SK-N-SH (cell line): ENCODE results near the gene NUMB. TPM values are rescaled to one million over a fixed set of nuclear protein-coding genes. Genes with fewer than 3 reads are reported as not detected.

Source experiments
- CTCF ChIA-PET: fragments of 300-600, 350-600 bp; formaldehyde crosslinking; extraction: SDS; loops from one replicate; lab custom pipeline; 2021; lab: Yijun Ruan, JAX
- POLR2A ChIA-PET: fragments of 350-600 bp; sonication (Branson Sonifier 250); formaldehyde crosslinking; extraction: SDS; loops from one replicate; lab custom pipeline; 2020; ENCODE audit warnings: antibody characterized with exemption, inconsistent platforms; lab: Yijun Ruan, JAX
- DNase-seq: peaks from one replicate; pipeline ENCODE4 v3.0.0; 2012
- H2AFZ ChIP-seq: fragments of 200-600 bp; sonication (generic); 2 replicates; pipeline ENCODE4 v1.8.1; 2016; ENCODE audit warnings: antibody characterized with exemption, mild to moderate bottlenecking, low read depth
- H3F3A ChIP-seq: fragments of 200-600 bp; sonication (generic); replicated peaks from 2 replicates; pipeline ENCODE3; 2016; ENCODE audit warnings: antibody characterized with exemption, mild to moderate bottlenecking; ENCODE audit not compliant: insufficient read depth
- H3K27ac ChIP-seq, 2 experiments: fragments of 200-500 bp in 1 of 2; fragments of 200-600 bp in 1 of 2; sonication (Bioruptor generic) in 1 of 2; sonication (generic), shearing (Covaris generic) in 1 of 2; 2 replicates each; pipeline versions ENCODE4 v1.5.1 to v1.6.1; 2014 to 2016; ENCODE audit warnings: low read depth in 2 of 2, inconsistent platforms in 1 of 2, low read length in 1 of 2, mild to moderate bottlenecking in 1 of 2, mixed read lengths in 1 of 2
- H3K27me3 ChIP-seq: fragments of 200-600 bp; sonication (generic), shearing (Covaris generic); 2 replicates; pipeline ENCODE4 v1.6.1; 2016; ENCODE audit warnings: mixed run types; ENCODE audit not compliant: insufficient read depth
- H3K36me3 ChIP-seq, 2 experiments: fragments of 200-500 bp in 1 of 2; fragments of 200-600 bp in 1 of 2; sonication (Bioruptor generic) in 1 of 2; sonication (generic) in 1 of 2; replicated peaks in 1 of 2; 2 replicates each; pipeline versions ENCODE3 to v1.5.1; 2014 to 2016; ENCODE audit warnings: low read length in 1 of 2, mild to moderate bottlenecking in 1 of 2; ENCODE audit not compliant: insufficient read depth in 2 of 2, control insufficient read depth in 1 of 2
- H3K4me1 ChIP-seq, 2 experiments: fragments of 200-500 bp in 1 of 2; fragments of 200-600 bp in 1 of 2; sonication (Bioruptor generic) in 1 of 2; sonication (generic), shearing (Covaris generic) in 1 of 2; 2 replicates each; pipeline versions ENCODE4 v1.5.1 to v1.6.1; 2014 to 2016; ENCODE audit warnings: low read depth in 1 of 2, low read length in 1 of 2, mixed run types in 1 of 2; ENCODE audit not compliant: insufficient read depth in 2 of 2, control insufficient read depth in 1 of 2
- H3K4me2 ChIP-seq: fragments of 200-600 bp; sonication (generic), shearing (Covaris generic); 2 replicates; pipeline ENCODE4 v1.6.1; 2017; ENCODE audit warnings: mixed run types
- H3K4me3 ChIP-seq, 2 experiments: fragments of 200-500 bp in 1 of 2; fragments of 200-600 bp in 1 of 2; sonication (Bioruptor generic) in 1 of 2; sonication (generic), shearing (Covaris generic) in 1 of 2; 2 replicates each; pipeline versions ENCODE4 v1.5.1 to v1.8.1; 2014 to 2016; ENCODE audit warnings: low read depth in 2 of 2, inconsistent platforms in 1 of 2, low read length in 1 of 2, mild to moderate bottlenecking in 1 of 2, mixed read lengths in 1 of 2, moderate library complexity in 1 of 2
- H3K79me2 ChIP-seq: fragments of 200-600 bp; sonication (generic); 2 replicates; pipeline ENCODE4 v1.8.1; 2017; ENCODE audit warnings: mild to moderate bottlenecking; ENCODE audit not compliant: insufficient read depth
- H3K9ac ChIP-seq: fragments of 200-600 bp; sonication (generic); 2 replicates; pipeline ENCODE4 v1.6.1; 2017; ENCODE audit warnings: mixed run types
- H3K9me2 ChIP-seq: fragments of 200-600 bp; sonication (generic); 2 replicates; pipeline ENCODE4 v1.6.1; 2017; ENCODE audit warnings: mixed run types
- H3K9me3 ChIP-seq: fragments of 200-600 bp; sonication (generic); 2 replicates; pipeline ENCODE4 v1.6.1; 2017; ENCODE audit warnings: mixed run types, mild to moderate bottlenecking, moderate library complexity
- H4K20me1 ChIP-seq: fragments of 200-600 bp; sonication (generic); 2 replicates; pipeline ENCODE4 v1.6.1; 2017; ENCODE audit warnings: mild to moderate bottlenecking, mixed run types; ENCODE audit not compliant: insufficient read depth
- CHD2 ChIP-seq: fragments of 150-350 bp; IDR thresholded peaks from 2 replicates; pipeline ENCODE4 v1.6.1; 2018; ENCODE audit warnings: low read length; ENCODE audit not compliant: partially characterized antibody
- CTCF ChIP-seq: fragments of 200-600 bp; sonication (generic); IDR thresholded peaks from 2 replicates; pipeline ENCODE4 v1.6.1; 2017; ENCODE audit warnings: antibody characterized with exemption, mild to moderate bottlenecking, moderate library complexity
- ELF1 ChIP-seq: IDR thresholded peaks from 2 replicates; pipeline ENCODE4 v1.4.0; 2012
- FOXM1 ChIP-seq: IDR thresholded peaks from 2 replicates; pipeline ENCODE4 v1.4.0; 2012; ENCODE audit warnings: low read depth, mild to moderate bottlenecking
- GABPA ChIP-seq: IDR thresholded peaks from 2 replicates; pipeline ENCODE4 v1.4.0; 2012; ENCODE audit warnings: low read depth, mild to moderate bottlenecking
- MEF2A ChIP-seq: IDR thresholded peaks from 2 replicates; pipeline ENCODE4 v1.4.0; 2012; ENCODE audit warnings: low read depth, borderline replicate concordance
- NFIC ChIP-seq: IDR thresholded peaks from 2 replicates; pipeline ENCODE4 v1.4.0; 2012; ENCODE audit warnings: borderline replicate concordance
- PBX3 ChIP-seq: IDR thresholded peaks from 2 replicates; pipeline ENCODE4; 2012
- RAD21 ChIP-seq: IDR thresholded peaks from 2 replicates; pipeline ENCODE4 v1.6.1; 2012; ENCODE audit warnings: mild to moderate bottlenecking, low read length
- RFX5 ChIP-seq: IDR thresholded peaks from 2 replicates; pipeline ENCODE4 v1.6.1; 2012; ENCODE audit warnings: mild to moderate bottlenecking, improper control_type of control experiment, low read length
- SIN3A ChIP-seq: IDR thresholded peaks from 2 replicates; pipeline ENCODE4 v1.6.1; 2012; ENCODE audit warnings: low read depth, mild to moderate bottlenecking, low read length, moderate library complexity, borderline replicate concordance
- SMC3 ChIP-seq: IDR thresholded peaks from 2 replicates; pipeline ENCODE4 v1.6.1; 2012; ENCODE audit warnings: low read depth, low read length, improper control_type of control experiment
- TAF1 ChIP-seq: IDR thresholded peaks from 2 replicates; pipeline ENCODE4 v1.6.1; 2012; ENCODE audit warnings: low read depth, mild to moderate bottlenecking, low read length, moderate library complexity, borderline replicate concordance
- TCF12 ChIP-seq: IDR thresholded peaks from 2 replicates; pipeline ENCODE4 v1.4.0; 2012
- TEAD4 ChIP-seq: IDR thresholded peaks from 2 replicates; pipeline ENCODE4 v1.4.0; 2012; ENCODE audit warnings: mild to moderate bottlenecking, borderline replicate concordance; ENCODE audit not compliant: insufficient read depth
- YY1 ChIP-seq: IDR thresholded peaks from 2 replicates; pipeline ENCODE4 v1.4.0; 2012; ENCODE audit warnings: low read depth, mild to moderate bottlenecking
- WGBS: methylation state at CpG from one replicate; pipeline ENCODE4 v1.1.6; 2017; ENCODE audit warnings: low lambda C conversion rate; 5-methylcytosine and 5-hydroxymethylcytosine counted together
- polyA plus RNA-seq, 3 experiments: library from polyadenylated mRNA; depleted of rRNA; stranded (reverse); fragments of >200 nt; gene quantifications; 2 replicates each; pipeline ENCODE4 v1.2.3, GENCODE V29; 2012
- TF ChIP-seq, protein P1 (sequence below): IDR thresholded peaks from 2 replicates; pipeline ENCODE4 v1.4.0; 2012; ENCODE audit warnings: low read depth, borderline replicate concordance
- TF ChIP-seq, protein P2 (sequence below): fragments of 150-350 bp; IDR thresholded peaks from 2 replicates; pipeline ENCODE4 v1.6.1; 2017; ENCODE audit warnings: antibody characterized with exemption, low read length, low read depth, borderline replicate concordance

The NUMB gene
- polyA plus RNA-seq, 1 of the 3 experiments (the other 2 are of a cell fraction) = 58.4 TPM

DNA sequence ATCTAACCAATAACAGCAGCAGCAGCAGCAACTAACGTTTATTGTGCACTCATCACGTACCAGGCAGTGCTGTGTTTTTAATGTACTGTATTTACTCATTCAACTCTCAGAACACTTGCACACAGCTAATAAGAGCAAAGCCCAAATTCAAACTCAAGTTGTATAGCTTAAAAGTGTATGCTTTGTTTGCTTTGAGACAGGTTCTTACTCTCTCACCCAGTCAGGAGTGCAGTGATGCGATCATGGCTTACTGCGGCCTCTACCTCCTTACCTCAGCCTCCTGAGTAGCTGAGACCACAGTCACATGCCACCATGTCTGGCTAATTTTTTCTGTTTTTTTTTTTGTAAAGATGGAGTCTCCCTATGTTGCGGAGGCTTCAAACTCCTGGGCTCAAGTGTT is 115.7 kb downstream of the NUMB start:
- H3K9ac ChIP-seq = no peak overlapping the region
- peaks cover 12% of the 10 kb centered on the region; the same call in 1 of the 2 replicates for H3K79me2 ChIP-seq
- POLR2A ChIA-PET = interaction anchor here (0.5 kb wide), 1 partner anchor 11 kb away, joined by 3 read pairs; no protein-coding TSS in a partner anchor
- no peaks in the 10 kb centered on the region for H3K9me2 ChIP-seq
- peaks cover 4% of the 10 kb centered on the region; the same call in 1 of the 2 replicates for H4K20me1 ChIP-seq
- no peak overlapping the region for H3K4me3 ChIP-seq
- WGBS = 90% methylated on average over 5 of the region's 5 CpGs
- TF ChIP-seq FOXM1 = no peak
- no peak for TF ChIP-seq GABPA
- TF ChIP-seq ELF1 = no peak
- TF ChIP-seq RFX5 = no peak
- no peak for TF ChIP-seq RAD21
- TF ChIP-seq, all 33 proteins: peak for 0
- Histone ChIP-seq H3F3A (no peaks in the 10 kb centered on the region), H3K27ac (no peak overlapping the region), H3K9me3 (no peaks in the 10 kb centered on the region), H3K27me3 (no peaks in the 10 kb centered on the region), H3K4me2 (no peak overlapping the region), H2AFZ (no peak overlapping the region), H3K36me3 (no peaks in the 10 kb centered on the region), H3K4me1 (peaks cover 0 to 6% of the 10 kb centered on the region in 2 experiments; a peak in 1 of 4 replicates)
- CTCF ChIA-PET = no interaction called here
- no peak for DNase-seq

- H3F3A ChIP-seq = no peaks in the 10 kb centered on the region
- H3K4me3 ChIP-seq = no peak overlapping the region
- TF ChIP-seq TEAD4 (no peak), YY1 (no peak), GABPA (no peak), TCF12 (no peak), CTCF (no peak), MEF2A (no peak), SIN3A (no peak), RAD21 (no peak), TAF1 (no peak), ELF1 (no peak), NFIC (no peak), SMC3 (no peak), PBX3 (no peak), CHD2 (no peak), RFX5 (no peak)
- TF ChIP-seq, protein P1, sequence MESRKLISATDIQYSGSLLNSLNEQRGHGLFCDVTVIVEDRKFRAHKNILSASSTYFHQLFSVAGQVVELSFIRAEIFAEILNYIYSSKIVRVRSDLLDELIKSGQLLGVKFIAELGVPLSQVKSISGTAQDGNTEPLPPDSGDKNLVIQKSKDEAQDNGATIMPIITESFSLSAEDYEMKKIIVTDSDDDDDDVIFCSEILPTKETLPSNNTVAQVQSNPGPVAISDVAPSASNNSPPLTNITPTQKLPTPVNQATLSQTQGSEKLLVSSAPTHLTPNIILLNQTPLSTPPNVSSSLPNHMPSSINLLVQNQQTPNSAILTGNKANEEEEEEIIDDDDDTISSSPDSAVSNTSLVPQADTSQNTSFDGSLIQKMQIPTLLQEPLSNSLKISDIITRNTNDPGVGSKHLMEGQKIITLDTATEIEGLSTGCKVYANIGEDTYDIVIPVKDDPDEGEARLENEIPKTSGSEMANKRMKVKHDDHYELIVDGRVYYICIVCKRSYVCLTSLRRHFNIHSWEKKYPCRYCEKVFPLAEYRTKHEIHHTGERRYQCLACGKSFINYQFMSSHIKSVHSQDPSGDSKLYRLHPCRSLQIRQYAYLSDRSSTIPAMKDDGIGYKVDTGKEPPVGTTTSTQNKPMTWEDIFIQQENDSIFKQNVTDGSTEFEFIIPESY = no peak
- TF ChIP-seq, protein P2, sequence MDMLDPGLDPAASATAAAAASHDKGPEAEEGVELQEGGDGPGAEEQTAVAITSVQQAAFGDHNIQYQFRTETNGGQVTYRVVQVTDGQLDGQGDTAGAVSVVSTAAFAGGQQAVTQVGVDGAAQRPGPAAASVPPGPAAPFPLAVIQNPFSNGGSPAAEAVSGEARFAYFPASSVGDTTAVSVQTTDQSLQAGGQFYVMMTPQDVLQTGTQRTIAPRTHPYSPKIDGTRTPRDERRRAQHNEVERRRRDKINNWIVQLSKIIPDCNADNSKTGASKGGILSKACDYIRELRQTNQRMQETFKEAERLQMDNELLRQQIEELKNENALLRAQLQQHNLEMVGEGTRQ = no peak
- H2AFZ ChIP-seq = no peak overlapping the region
- H3K4me2 ChIP-seq = no peak overlapping the region
- H3K9me2 ChIP-seq = no peaks in the 10 kb centered on the region
- no peaks in the 10 kb centered on the region for H3K27me3 ChIP-seq
- H4K20me1 ChIP-seq = peaks cover 4% of the 10 kb centered on the region
- ChIA-PET CTCF (interaction anchor here (1.0 to 3.1 kb wide), 2 partner anchors 34 to 45 kb away, joined by 3 to 10 read pairs; no protein-coding TSS in a partner anchor), POLR2A (interaction anchor here (0.8 kb wide), 1 partner anchor 16 kb away, joined by 3 read pairs; no protein-coding TSS in a partner anchor)
- H3K4me1 ChIP-seq = peaks cover 6 to 9% of the 10 kb centered on the region in 2 experiments; a peak in 2 of 4 replicates
- H3K36me3 ChIP-seq = no peaks in the 10 kb centered on the region
- H3K79me2 ChIP-seq = peaks cover 12% of the 10 kb centered on the region; the same call in 1 of the 2 replicates
- no peak overlapping the region for H3K9ac ChIP-seq
- no peaks in the 10 kb centered on the region for H3K9me3 ChIP-seq
- H3K27ac ChIP-seq = no peak overlapping the region
- 92% methylated on average over 3 of the region's 6 CpGs for WGBS
- no peak for DNase-seq
Measured at GRCh38 chr14:73339846-73340595, 118.3 kb downstream of the NUMB start.
